HUES48 (cell line): ENCODE measurements around the gene PMEL.
"Not testable (repeated sequence)": the region's sequence is repeated elsewhere in the genome, so short reads cannot be mapped to it uniquely, and the experiment has no call there.

Source experiments
- H3K27ac ChIP-seq: one replicate; pipeline ENCODE4 v1.7.0; 2013; ENCODE audit warnings: low read depth, low read length, inconsistent platforms
- H3K27me3 ChIP-seq: 2 replicates; pipeline ENCODE4 v1.6.1; 2013; ENCODE audit warnings: mild to moderate bottlenecking, low read length; ENCODE audit not compliant: control insufficient read depth, insufficient read depth
- H3K36me3 ChIP-seq: 2 replicates; pipeline ENCODE4 v1.6.1; 2013; ENCODE audit warnings: low read length; ENCODE audit not compliant: control insufficient read depth, insufficient read depth
- H3K4me1 ChIP-seq: 2 replicates; pipeline ENCODE4 v1.6.1; 2013; ENCODE audit warnings: mild to moderate bottlenecking, low read length; ENCODE audit not compliant: control insufficient read depth, insufficient read depth
- H3K4me3 ChIP-seq: 2 replicates; pipeline ENCODE4 v1.5.1; 2013; ENCODE audit warnings: mild to moderate bottlenecking, low read depth, low read length
- H3K9ac ChIP-seq: 2 replicates; pipeline ENCODE4 v1.6.1; 2013; ENCODE audit warnings: mild to moderate bottlenecking, low read depth, low read length, moderate library complexity
- H3K9me3 ChIP-seq: 2 replicates; pipeline ENCODE4 v1.6.1; 2013; ENCODE audit warnings: low read length; ENCODE audit not compliant: control insufficient read depth, insufficient read depth

Gene PMEL

GRCh38 chr12:55929306-55929791 lies 36.5 kb downstream of the PMEL start:
- Histone ChIP-seq H3K9ac (no peak overlapping the region), H3K4me3 (no peak overlapping the region), H3K27me3 (peaks cover 20% of the 10 kb centered on the region), H3K36me3 (peaks cover 9% of the 10 kb centered on the region), H3K27ac (no peak overlapping the region), H3K4me1 (peaks cover 24% of the 10 kb centered on the region), H3K9me3 (no peaks in the 10 kb centered on the region)

GRCh38 chr12:55927588-55928502 lies 38.0 kb downstream of the PMEL start, which contains the start of gene PYM1:
Gene PYM1 (minus strand): TSS chr12:55927894. CDS start chr12:55927761, 133 bp downstream.
- H3K36me3 ChIP-seq, result peaks cover 19% of the 10 kb centered on the region
- H3K9me3 ChIP-seq, result no peaks in the 10 kb centered on the region
- H3K4me3 ChIP-seq, result peak within 1 kb of the TSS; percentile 87
- peak within 1 kb of the TSS; percentile 79 for H3K9ac ChIP-seq
- H3K4me1 ChIP-seq, result peaks cover 21% of the 10 kb centered on the region
- H3K27ac ChIP-seq, result peak within 1 kb of the TSS; percentile 97
- peaks cover 10% of the 10 kb centered on the region for H3K27me3 ChIP-seq

- Histone ChIP-seq H3K27ac (peak overlapping the region; percentile 97), H3K4me3 (peak overlapping the region; percentile 87), H3K4me1 (peaks cover 18% of the 10 kb centered on the region), H3K27me3 (0 out of 2 replicates have a peak, but pooled peaks cover 2% of the 10 kb centered on the region), H3K9me3 (no peaks in the 10 kb centered on the region), H3K9ac (peak overlapping the region; percentile 79), H3K36me3 (peaks cover 26% of the 10 kb centered on the region)
Observed at GRCh38 chr12:55926738-55927587, 38.9 kb downstream of the PMEL start.

- H3K9me3 ChIP-seq, result no peaks in the 10 kb centered on the region
- H3K4me3 ChIP-seq, result peak overlapping the region; percentile 87
- H3K9ac ChIP-seq, result peak overlapping the region; percentile 79
- H3K27me3 ChIP-seq, result no peaks in the 10 kb centered on the region
- H3K27ac ChIP-seq, result peak overlapping the region; percentile 97
- H3K4me1 ChIP-seq, result peaks cover 14% of the 10 kb centered on the region
- peaks cover 33% of the 10 kb centered on the region for H3K36me3 ChIP-seq
Observed at GRCh38 chr12:55925870-55926737, 39.7 kb downstream of the PMEL start.

DNA sequence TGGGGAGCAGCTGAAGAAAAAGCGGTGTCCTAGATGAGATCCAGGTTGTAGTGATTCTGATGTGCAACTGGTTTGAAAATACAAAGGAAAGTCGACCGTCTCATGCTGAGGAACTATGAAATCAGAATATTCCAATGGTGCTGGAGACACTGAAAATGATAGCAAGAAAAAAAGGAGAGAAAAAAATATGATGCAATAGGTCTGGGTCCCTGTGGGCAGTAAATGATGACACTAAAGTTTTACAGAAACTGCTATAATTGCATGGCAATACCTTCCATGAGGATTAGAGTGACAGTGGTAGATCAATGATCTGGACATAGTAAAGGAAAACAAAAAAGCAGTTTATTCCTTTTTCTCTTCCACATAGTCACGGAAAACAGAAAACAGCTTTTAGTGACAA lies 40.5 kb downstream of the PMEL start:
- Histone ChIP-seq H3K36me3 (peaks cover 39% of the 10 kb centered on the region), H3K9me3 (no peaks in the 10 kb centered on the region), H3K27ac (no peak overlapping the region), H3K9ac (no peak overlapping the region), H3K4me1 (0 out of 2 replicates have a peak, but pooled peaks cover 7% of the 10 kb centered on the region), H3K27me3 (no peaks in the 10 kb centered on the region), H3K4me3 (peak overlapping the region; percentile 87; the same call in 1 of the 2 replicates)

- peaks cover 39% of the 10 kb centered on the region for H3K36me3 ChIP-seq
- not testable (repeated sequence) for H3K27ac ChIP-seq, H3K9ac ChIP-seq
Observed at GRCh38 chr12:55923648-55924047, 42.2 kb downstream of the PMEL start.

DNA sequence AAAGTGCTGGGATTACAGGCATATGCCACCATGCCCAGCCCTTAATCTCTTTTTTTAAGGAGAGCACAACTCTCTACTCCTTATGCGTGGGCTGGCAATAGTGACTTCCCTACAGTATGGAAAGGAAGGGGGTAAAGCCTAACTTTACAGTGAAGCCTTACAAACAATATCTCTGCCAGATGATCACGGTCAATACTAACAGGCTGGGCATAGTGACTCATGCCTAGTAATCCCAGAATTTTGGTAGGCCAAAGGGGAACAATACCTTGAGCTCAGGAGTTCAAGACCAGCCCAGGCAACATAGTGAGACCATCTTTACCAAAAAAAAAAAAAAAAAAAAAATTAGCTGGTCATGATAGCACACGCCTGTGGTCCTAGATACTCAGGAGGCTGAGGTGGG lies 43.7 kb downstream of the PMEL start:
- Histone ChIP-seq H3K9ac (no peak overlapping the region), H3K9me3 (no peaks in the 10 kb centered on the region), H3K4me1 (0 out of 2 replicates have a peak, but pooled peaks cover 7% of the 10 kb centered on the region), H3K4me3 (no peak overlapping the region), H3K27ac (no peak overlapping the region), H3K36me3 (peaks cover 39% of the 10 kb centered on the region), H3K27me3 (no peaks in the 10 kb centered on the region)

More at GRCh38 chr12:55923648-55924047, 42.2 kb downstream of the PMEL start:
- not testable (repeated sequence) for H3K9me3 ChIP-seq, H3K27me3 ChIP-seq, H3K4me1 ChIP-seq, H3K4me3 ChIP-seq

GRCh38 chr12:55919032-55919431 lies 46.8 kb downstream of the PMEL start:
- peaks cover 42% of the 10 kb centered on the region for H3K36me3 ChIP-seq
- H3K27me3 ChIP-seq, H3K4me3 ChIP-seq, H3K4me1 ChIP-seq, H3K27ac ChIP-seq, H3K9me3 ChIP-seq, H3K9ac ChIP-seq: not testable (repeated sequence)

GRCh38 chr12:55915482-55915859 lies 50.4 kb downstream of the PMEL start:
- Histone ChIP-seq H3K27ac (no peak overlapping the region), H3K27me3 (no peaks in the 10 kb centered on the region), H3K9ac (no peak overlapping the region), H3K4me1 (no peaks in the 10 kb centered on the region), H3K4me3 (no peak overlapping the region), H3K9me3 (no peaks in the 10 kb centered on the region), H3K36me3 (peaks cover 31% of the 10 kb centered on the region)

GRCh38 chr12:55912908-55913307 lies 52.9 kb downstream of the PMEL start:
- Histone ChIP-seq H3K9ac (no peak overlapping the region), H3K4me3 (no peak overlapping the region), H3K36me3 (peaks cover 31% of the 10 kb centered on the region), H3K9me3 (no peaks in the 10 kb centered on the region), H3K4me1 (0 out of 2 replicates have a peak, but pooled peaks cover 6% of the 10 kb centered on the region), H3K27me3 (no peaks in the 10 kb centered on the region), H3K27ac (no peak overlapping the region)
